Measurements from ENCODE around the gene KCNK6. TPM values are rescaled to one million over a fixed set of nuclear protein-coding genes. Genes with fewer than 3 reads are reported as not detected.

Gene KCNK6
- total and polyA plus RNA-seq, 2 donors (not counting 1 experiment from before 2014, with no cell fraction given) = 3.4 to 3.7 TPM

- Mint-ChIP-seq H3K27me3 (no peaks in the 10 kb centered on the region), H3K4me3 (no peak overlapping the region), H3K4me1 (no peaks in the 10 kb centered on the region), H3K9me3 (ENCODE audit: insufficient read depth) (peaks cover 3% of the 10 kb centered on the region), H3K27ac (no peak overlapping the region)
- Histone ChIP-seq H4K20me1 (ENCODE audit: control insufficient read depth, insufficient read depth, low read length, poor library complexity, severe bottlenecking) (no peaks in the 10 kb centered on the region), H3K27me3 (replicated peaks in 1 of 4; ENCODE audit: control extremely low read depth in 1 of 4, control insufficient read depth in 3 of 4, insufficient read depth in 4 of 4, low read length in 3 of 4) (no peaks in the 10 kb centered on the region), H3K4me1 (ENCODE audit: control insufficient read depth in 2 of 2, insufficient read depth in 2 of 2, low read length in 2 of 2) (no peaks in the 10 kb centered on the region), H2AFZ (ENCODE audit: insufficient read depth, low read depth, low read length, poor library complexity, severe bottlenecking) (no peak overlapping the region), H3K9me3 (ENCODE audit: control extremely low read depth in 1 of 3, control insufficient read depth in 2 of 3, insufficient read depth in 1 of 3, low read length in 2 of 3) (peaks cover 0 to 13% (median 0%) of the 10 kb centered on the region in 3 donors), H3K4me3 (ENCODE audit: control extremely low read depth in 1 of 5, extremely low read depth in 1 of 5, insufficient read depth in 1 of 5, low read depth in 2 of 5, low read length in 4 of 5) (no peak overlapping the region), H3K27ac (ENCODE audit: low read length in 2 of 2) (no peak overlapping the region), H3K9ac (ENCODE audit: low read length) (no peak overlapping the region), H3K79me2 (ENCODE audit: control insufficient read depth, insufficient read depth, low read length) (no peaks in the 10 kb centered on the region), H3K4me2 (replicated peaks; ENCODE audit: low read depth, low read length, poor library complexity, severe bottlenecking) (no peak overlapping the region), H3K36me3 (replicated peaks in 1 of 2; ENCODE audit: control extremely low read depth in 1 of 2, control insufficient read depth in 1 of 2, extremely low read depth in 1 of 2, insufficient read depth in 2 of 2, low read length in 1 of 2) (peaks cover 0 to 17% of the 10 kb centered on the region in 2 experiments)
- intact Hi-C loops (cut with micrococcal nuclease) = no loop called here
- DNase-seq = no peak
- 100% methylated on average over 4 of the region's 4 CpGs for WGBS (ENCODE audit: insufficient coverage)
- ChIA-PET POLR2A (no interaction called here), CTCF (no interaction called here)
- no peak for ATAC-seq (ENCODE audit: low read depth)
- TF ChIP-seq EZH2 (IDR thresholded peaks at IDR 0.05; ENCODE audit: borderline replicate concordance, insufficient read depth, low read depth, low read length, poor library complexity, severe bottlenecking) = no peak
- TF ChIP-seq CTCF (IDR thresholded peaks at IDR 0.05) = no peak
Measured at GRCh38 chr19:38307076-38307475, 12.6 kb upstream of the KCNK6 start.

- Histone ChIP-seq H3K79me2 (ENCODE audit: control insufficient read depth, insufficient read depth, low read length) (no peaks in the 10 kb centered on the region), H4K20me1 (ENCODE audit: control insufficient read depth, insufficient read depth, low read length, poor library complexity, severe bottlenecking) (no peaks in the 10 kb centered on the region), H3K4me2 (replicated peaks; ENCODE audit: low read depth, low read length, poor library complexity, severe bottlenecking) (no peak overlapping the region), H3K9ac (ENCODE audit: low read length) (no peak overlapping the region), H2AFZ (ENCODE audit: insufficient read depth, low read depth, low read length, poor library complexity, severe bottlenecking) (no peak overlapping the region), H3K27me3 (replicated peaks in 1 of 4; ENCODE audit: control extremely low read depth in 1 of 4, control insufficient read depth in 3 of 4, insufficient read depth in 4 of 4, low read length in 3 of 4) (no peaks in the 10 kb centered on the region), H3K4me1 (ENCODE audit: control insufficient read depth in 2 of 2, insufficient read depth in 2 of 2, low read length in 2 of 2) (peaks cover 0 to 3% of the 10 kb centered on the region in 2 donors), H3K4me3 (ENCODE audit: control extremely low read depth in 1 of 5, extremely low read depth in 1 of 5, insufficient read depth in 1 of 5, low read depth in 2 of 5, low read length in 4 of 5) (no peak overlapping the region), H3K27ac (ENCODE audit: low read length in 2 of 2) (no peak overlapping the region), H3K9me3 (ENCODE audit: control extremely low read depth in 1 of 3, control insufficient read depth in 2 of 3, insufficient read depth in 1 of 3, low read length in 2 of 3) (peaks cover 0 to 12% (median 0%) of the 10 kb centered on the region in 3 donors), H3K36me3 (replicated peaks in 1 of 2; ENCODE audit: control extremely low read depth in 1 of 2, control insufficient read depth in 1 of 2, extremely low read depth in 1 of 2, insufficient read depth in 2 of 2, low read length in 1 of 2) (peaks cover 0 to 17% of the 10 kb centered on the region in 2 experiments)
- ChIA-PET CTCF (no interaction called here), POLR2A (no interaction called here)
- Mint-ChIP-seq H3K9me3 (ENCODE audit: insufficient read depth) (peaks cover 2% of the 10 kb centered on the region), H3K27me3 (no peaks in the 10 kb centered on the region), H3K4me1 (peaks cover 5% of the 10 kb centered on the region), H3K4me3 (no peak overlapping the region), H3K27ac (no peak overlapping the region)
- 98% methylated on average over 4 of the region's 8 CpGs for WGBS (ENCODE audit: insufficient coverage)
- no peak for DNase-seq
- intact Hi-C loops (cut with micrococcal nuclease) = no loop called here
- TF ChIP-seq CTCF (IDR thresholded peaks at IDR 0.05) (no peak), EZH2 (IDR thresholded peaks at IDR 0.05; ENCODE audit: borderline replicate concordance, insufficient read depth, low read depth, low read length, poor library complexity, severe bottlenecking) (no peak)
- no peak for ATAC-seq (ENCODE audit: low read depth)
Measured at GRCh38 chr19:38307597-38307996, 12.0 kb upstream of the KCNK6 start.
